B cell (primary cell): Measurements from ENCODE around the gene RRAS2.

Experiments used
- CTCF ChIP-seq: fragments of 200-600 bp; IDR thresholded peaks from one replicate; pipeline ENCODE4 v1.8.0; 2022; ENCODE audit warnings: antibody characterized with exemption, mild to moderate bottlenecking
- EZH2 ChIP-seq: IDR thresholded peaks from 2 replicates; pipeline ENCODE4 v1.6.1; 2012; ENCODE audit warnings: borderline replicate concordance, low read depth, mild to moderate bottlenecking, moderate library complexity, low read length; ENCODE audit not compliant: insufficient read depth, poor library complexity, severe bottlenecking

- TF ChIP-seq CTCF, result no peak
- no peak for TF ChIP-seq EZH2
Observed at GRCh38 chr11:14335712-14336111, 23.3 kb downstream of the RRAS2 start.
